Esophagus muscularis mucosa (tissue), 3 donors: ENCODE results near the gene EMD.

Source experiments
- CTCF ChIP-seq, 3 experiments: fragments of 200-600 bp in 2 of 3; fragments of 450-650 bp in 1 of 3; sonication (generic) in 2 of 3; IDR thresholded peaks; one replicate each; pipeline ENCODE4 v1.5.1; 2017 to 2019; ENCODE audit warnings: antibody characterized with exemption in 3 of 3, mild to moderate bottlenecking in 2 of 3, moderate library complexity in 1 of 3
- POLR2A ChIP-seq: fragments of 450-650 bp; IDR thresholded peaks from one replicate; pipeline ENCODE4 v1.6.1; 2017; ENCODE audit warnings: antibody characterized with exemption, moderate library complexity, mild to moderate bottlenecking, low read depth
- POLR2AphosphoS5 ChIP-seq, 2 donors: sonication (generic); formaldehyde crosslinking; IDR thresholded peaks; one replicate each; pipeline ENCODE4 v1.6.1; 2017; ENCODE audit warnings: antibody characterized with exemption in 2 of 2

DNA sequence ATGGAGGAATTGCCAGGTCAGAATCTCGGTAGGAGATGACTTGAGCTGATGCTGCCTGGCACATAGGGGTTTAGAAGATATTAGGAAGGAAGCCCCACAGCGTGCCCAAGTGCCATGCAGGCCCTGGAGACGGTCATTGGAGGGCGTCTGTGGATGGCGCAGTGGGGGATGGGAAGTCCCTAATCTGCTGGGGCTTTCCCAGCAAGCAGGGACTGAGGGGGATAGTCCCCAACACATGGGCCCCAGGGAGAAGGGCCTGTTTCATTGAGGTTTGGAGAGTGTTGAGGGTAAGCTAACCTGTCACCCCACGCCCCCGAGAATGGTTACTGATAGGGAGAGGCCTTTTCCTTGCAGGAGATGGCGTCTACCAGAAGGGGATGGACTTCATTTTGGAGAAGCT is 40.1 kb downstream of the EMD start:
- TF ChIP-seq POLR2AphosphoS5 (IDR thresholded peaks at IDR 0.05) (no peak), CTCF (IDR thresholded peaks at IDR 0.05) (no peak), POLR2A (no peak)
